PC-9 (cell line): ENCODE data around the gene SPECC1L. TPM values are rescaled to one million over a fixed set of nuclear protein-coding genes. Genes with fewer than 3 reads are reported as not detected.

Source experiments
- BruUV-seq: library from RNA; stranded (reverse); fragments of 400-500 nt; replicated peaks from 2 replicates; lab custom pipeline; 2021; lab: Mats Ljungman, UMichigan
- CTCF ChIA-PET: fragments of 300-600 bp; sonication (Branson Sonifier 250); formaldehyde crosslinking; loops from one replicate; lab custom pipeline; 2022; ENCODE audit warnings: antibody characterized with exemption; lab: Charles Lee
- POLR2A ChIA-PET: fragments of 300-600 bp; sonication (Branson Sonifier 250); formaldehyde crosslinking; loops from one replicate; lab custom pipeline; 2022; ENCODE audit warnings: antibody characterized with exemption; ENCODE audit not compliant: unreplicated experiment; lab: Charles Lee
- DNase-seq, 2 experiments: peaks; one replicate each; pipeline versions ENCODE4 v3.0.0 to v3.0.0-alpha.2; 2015 to 2022; ENCODE audit warnings: mixed read lengths in 1 of 2
- H2AFZ ChIP-seq: fragments of 200-600 bp; sonication (generic); 2 replicates; pipeline ENCODE4 v1.8.1; 2017; ENCODE audit warnings: antibody characterized with exemption
- H3F3A ChIP-seq: fragments of 200-600 bp; sonication (generic); 2 replicates; pipeline ENCODE4 v1.8.1; 2017; ENCODE audit warnings: antibody characterized with exemption, mild to moderate bottlenecking, low read depth; ENCODE audit not compliant: insufficient read depth
- H3K27ac ChIP-seq: fragments of 200-600 bp; sonication (generic); 2 replicates; pipeline ENCODE4 v1.6.1; 2016; ENCODE audit warnings: mixed run types
- H3K27me3 ChIP-seq: fragments of 200-600 bp; sonication (generic); 2 replicates; pipeline ENCODE4 v1.6.1; 2016; ENCODE audit warnings: low read depth, mixed run types; ENCODE audit not compliant: insufficient read depth
- H3K36me3 ChIP-seq: fragments of 200-600 bp; sonication (generic); 2 replicates; pipeline ENCODE4 v1.6.1; 2016; ENCODE audit warnings: low read depth, mixed run types
- H3K4me1 ChIP-seq: fragments of 200-600 bp; sonication (generic); replicated peaks from 2 replicates; pipeline ENCODE4 v1.6.1; 2016; ENCODE audit warnings: mixed run types; ENCODE audit not compliant: insufficient read depth
- H3K4me2 ChIP-seq: fragments of 200-600 bp; sonication (generic); 2 replicates; pipeline ENCODE4 v1.6.1; 2017; ENCODE audit warnings: mixed run types
- H3K4me3 ChIP-seq: fragments of 200-600 bp; sonication (generic); 2 replicates; pipeline ENCODE4 v1.6.1; 2016; ENCODE audit warnings: mixed run types
- H3K79me2 ChIP-seq: fragments of 200-600 bp; sonication (generic); 2 replicates; pipeline ENCODE4 v1.6.1; 2017; ENCODE audit warnings: low read depth, mixed run types
- H3K9me2 ChIP-seq: fragments of 200-600 bp; sonication (generic); 2 replicates; pipeline ENCODE4 v1.8.1; 2017; ENCODE audit warnings: mild to moderate bottlenecking; ENCODE audit not compliant: insufficient read depth
- H3K9me3 ChIP-seq: fragments of 200-600 bp; sonication (generic); 2 replicates; pipeline ENCODE4 v1.8.1; 2016; ENCODE audit warnings: low read depth; ENCODE audit not compliant: insufficient read depth
- H4K20me1 ChIP-seq: fragments of 200-600 bp; sonication (generic); 2 replicates; pipeline ENCODE4 v1.8.1; 2017; ENCODE audit not compliant: insufficient read depth
- CTCF ChIP-seq: fragments of 200-600 bp; sonication (generic); conservative IDR thresholded peaks from 2 replicates; pipeline ENCODE4 v1.6.1; 2017; ENCODE audit warnings: mixed run types, antibody characterized with exemption, mild to moderate bottlenecking, moderate library complexity
- EZH2 ChIP-seq: fragments of 200-600 bp; sonication (generic); IDR thresholded peaks from 2 replicates; pipeline ENCODE4 v1.8.0; 2017; ENCODE audit warnings: antibody characterized with exemption, low read depth
- intact Hi-C: fragments of 100-400 bp; cut with micrococcal nuclease; formaldehyde crosslinking; loops from one replicate; pipeline ENCODE4 v1.10.0; 2022; ENCODE audit not compliant: unreplicated experiment
- total RNA-seq: library from RNA; stranded (reverse); gene quantifications from 2 replicates; pipeline ENCODE4 v1.2.3, GENCODE V29; 2021

SPECC1L gene
- total RNA-seq, 1 experiment from 2014 or later, result 38.9 TPM

DNA sequence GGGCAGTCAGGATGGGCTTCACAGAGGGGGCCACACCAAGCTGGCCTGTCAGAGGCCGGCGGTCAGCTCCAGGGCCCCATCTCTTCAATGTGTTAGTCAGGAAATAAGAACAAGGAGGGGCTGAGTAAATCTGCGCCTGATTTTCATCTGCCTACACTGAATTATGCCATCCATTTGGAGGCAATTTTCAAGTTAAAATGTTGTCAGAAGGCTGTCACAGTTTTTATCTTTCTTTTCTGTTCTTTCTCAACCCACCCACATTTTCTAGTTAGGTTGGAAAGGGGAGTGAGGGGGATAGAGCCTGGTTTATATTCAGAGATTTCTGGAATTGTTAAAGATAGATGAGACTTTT, 175.6 kb downstream of the SPECC1L start:
- intact Hi-C loops, result no loop called here
- no peaks in the 10 kb centered on the region for H3F3A ChIP-seq
- H2AFZ ChIP-seq, result no peak overlapping the region
- no peak for DNase-seq
- CTCF ChIA-PET, result no interaction called here
- H3K4me2 ChIP-seq, result no peak overlapping the region
- no peaks in the 10 kb centered on the region for H3K79me2 ChIP-seq
- H4K20me1 ChIP-seq, result no peaks in the 10 kb centered on the region
- H3K27ac ChIP-seq, result no peak overlapping the region
- H3K36me3 ChIP-seq, result no peaks in the 10 kb centered on the region
- H3K27me3 ChIP-seq, result no peaks in the 10 kb centered on the region
- no peaks in the 10 kb centered on the region for H3K9me3 ChIP-seq
- H3K9me2 ChIP-seq, result no peaks in the 10 kb centered on the region
- POLR2A ChIA-PET, result no interaction called here
- 0 out of 2 replicates have a peak, but pooled peaks cover 8% of the 10 kb centered on the region for H3K4me1 ChIP-seq
- no peak overlapping the region for H3K4me3 ChIP-seq
- no TSS peak for BruUV-seq
- no peak for TF ChIP-seq EZH2
- TF ChIP-seq CTCF, result no peak

- H3K4me3 ChIP-seq, result no peak overlapping the region
- no peak for TF ChIP-seq EZH2
- TF ChIP-seq CTCF, result no peak
- intact Hi-C loops, result no loop called here
- H2AFZ ChIP-seq, result no peak overlapping the region
- H3K27me3 ChIP-seq, result no peaks in the 10 kb centered on the region
- no peaks in the 10 kb centered on the region for H4K20me1 ChIP-seq
- H3K4me2 ChIP-seq, result no peak overlapping the region
- H3K9me3 ChIP-seq, result no peaks in the 10 kb centered on the region; the same call in 1 of the 2 replicates
- H3K27ac ChIP-seq, result no peak overlapping the region
- no peaks in the 10 kb centered on the region for H3K79me2 ChIP-seq
- DNase-seq, result no peak
- no TSS peak for BruUV-seq
- POLR2A ChIA-PET, result no interaction called here
- CTCF ChIA-PET, result no interaction called here
- no peaks in the 10 kb centered on the region for H3K9me2 ChIP-seq
- H3K36me3 ChIP-seq, result no peaks in the 10 kb centered on the region
- H3K4me1 ChIP-seq, result peaks cover 8% of the 10 kb centered on the region; the same call in 1 of the 2 replicates
- H3F3A ChIP-seq, result no peaks in the 10 kb centered on the region
Measured at GRCh38 chr22:24450610-24451009, 180.0 kb downstream of the SPECC1L start.

- ChIA-PET POLR2A (no interaction called here), CTCF (no interaction called here)
- Histone ChIP-seq H4K20me1 (no peaks in the 10 kb centered on the region), H2AFZ (no peak overlapping the region), H3K4me2 (no peak overlapping the region), H3K9me3 (no peaks in the 10 kb centered on the region; the same call in 1 of the 2 replicates), H3F3A (no peaks in the 10 kb centered on the region), H3K4me1 (peaks cover 6% of the 10 kb centered on the region; the same call in 1 of the 2 replicates), H3K4me3 (no peak overlapping the region), H3K27ac (no peak overlapping the region), H3K9me2 (no peaks in the 10 kb centered on the region), H3K79me2 (no peaks in the 10 kb centered on the region), H3K36me3 (no peaks in the 10 kb centered on the region), H3K27me3 (no peaks in the 10 kb centered on the region)
- TF ChIP-seq EZH2, result no peak
- TF ChIP-seq CTCF, result no peak
- BruUV-seq, result no TSS peak
- DNase-seq, result no peak
- intact Hi-C loops, result no loop called here
Measured at GRCh38 chr22:24451162-24451561, 180.5 kb downstream of the SPECC1L start.
